ENCODE data around the gene ADAR.

ADAR gene

DNA sequence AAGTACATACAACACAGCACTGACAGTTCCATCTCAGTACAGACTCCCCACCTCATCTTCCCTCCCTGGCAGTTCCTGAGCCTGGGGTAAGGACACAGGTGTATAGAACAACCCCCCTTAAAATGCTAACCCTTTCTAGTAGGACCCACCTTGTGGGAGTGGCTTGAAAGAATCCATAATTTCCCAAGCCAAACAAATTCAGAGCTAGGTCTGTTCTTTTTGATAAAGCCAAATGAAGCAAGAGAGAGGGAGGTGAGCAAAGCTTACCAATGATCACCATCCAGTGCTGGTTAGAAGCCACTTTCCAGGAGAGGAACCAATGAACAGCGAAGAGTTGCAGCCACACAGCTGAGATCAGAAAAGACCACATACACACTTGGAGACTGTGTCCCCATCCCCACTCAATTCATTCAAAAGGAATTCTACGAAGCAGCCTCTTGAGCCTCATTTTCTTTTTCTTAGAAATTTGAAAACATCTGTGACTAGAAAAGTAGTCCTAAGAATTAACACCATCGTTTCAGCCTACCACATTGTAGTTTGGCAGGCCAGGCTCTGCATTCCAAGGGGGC, 58.7 kb downstream of the ADAR start:
- WGBS, 2 experiments = 87 to 93% methylated on average over 3 of the region's 3 CpGs
- no peaks in the 10 kb centered on the region for H3K27me3 ChIP-seq (ENCODE audit: control insufficient read depth, insufficient read depth, low read length, poor library complexity, severe bottlenecking)
- no peak overlapping the region for H3K27ac ChIP-seq (ENCODE audit: insufficient read depth, low read depth, low read length, poor library complexity, severe bottlenecking)
- H3K36me3 ChIP-seq (ENCODE audit: control insufficient read depth, insufficient read depth, low read length) = peaks cover 42% of the 10 kb centered on the region
- H3K4me3 ChIP-seq (ENCODE audit: insufficient read depth, low read depth, low read length) = no peak overlapping the region
- no peaks in the 10 kb centered on the region for H3K4me1 ChIP-seq (ENCODE audit: control insufficient read depth, insufficient read depth, low read length)
- no peaks in the 10 kb centered on the region for H3K9me3 ChIP-seq (ENCODE audit: control insufficient read depth, low read length)

GRCh38 chr1:154548028-154548427, 60.0 kb downstream of the ADAR start:
- H3K4me1 ChIP-seq (ENCODE audit: control insufficient read depth, insufficient read depth, low read length) = no peaks in the 10 kb centered on the region
- peaks cover 30% of the 10 kb centered on the region for H3K36me3 ChIP-seq (ENCODE audit: control insufficient read depth, insufficient read depth, low read length)
- no peaks in the 10 kb centered on the region for H3K27me3 ChIP-seq (ENCODE audit: control insufficient read depth, insufficient read depth, low read length, poor library complexity, severe bottlenecking)
- H3K4me3 ChIP-seq (ENCODE audit: insufficient read depth, low read depth, low read length) = no peak overlapping the region
- 100% methylated on average over 1 of the region's 1 CpG for WGBS, 2 experiments
- no peaks in the 10 kb centered on the region for H3K9me3 ChIP-seq (ENCODE audit: control insufficient read depth, low read length)
- no peak overlapping the region for H3K27ac ChIP-seq (ENCODE audit: insufficient read depth, low read depth, low read length, poor library complexity, severe bottlenecking)

- no peaks in the 10 kb centered on the region for H3K27me3 ChIP-seq (ENCODE audit: control insufficient read depth, insufficient read depth, low read length, poor library complexity, severe bottlenecking)
- H3K36me3 ChIP-seq (ENCODE audit: control insufficient read depth, insufficient read depth, low read length) = peaks cover 22% of the 10 kb centered on the region
- H3K4me1 ChIP-seq (ENCODE audit: control insufficient read depth, insufficient read depth, low read length) = no peaks in the 10 kb centered on the region
- WGBS, 2 experiments = 86% methylated on average over 11 of the region's 11 CpGs
- no peaks in the 10 kb centered on the region for H3K9me3 ChIP-seq (ENCODE audit: control insufficient read depth, low read length)
- no peak overlapping the region for H3K4me3 ChIP-seq (ENCODE audit: insufficient read depth, low read depth, low read length)
- no peak overlapping the region for H3K27ac ChIP-seq (ENCODE audit: insufficient read depth, low read depth, low read length, poor library complexity, severe bottlenecking)
Measured at GRCh38 chr1:154547105-154547732, 60.8 kb downstream of the ADAR start.

- peaks cover 15% of the 10 kb centered on the region for H3K36me3 ChIP-seq (ENCODE audit: control insufficient read depth, insufficient read depth, low read length)
- H3K4me3 ChIP-seq (ENCODE audit: insufficient read depth, low read depth, low read length) = no peak overlapping the region
- no peaks in the 10 kb centered on the region for H3K27me3 ChIP-seq (ENCODE audit: control insufficient read depth, insufficient read depth, low read length, poor library complexity, severe bottlenecking)
- no peaks in the 10 kb centered on the region for H3K4me1 ChIP-seq (ENCODE audit: control insufficient read depth, insufficient read depth, low read length)
- no peaks in the 10 kb centered on the region for H3K9me3 ChIP-seq (ENCODE audit: control insufficient read depth, low read length)
- WGBS, 2 experiments = 81 to 82% methylated on average over 7 of the region's 13 CpGs
- H3K27ac ChIP-seq (ENCODE audit: insufficient read depth, low read depth, low read length, poor library complexity, severe bottlenecking) = no peak overlapping the region
Measured at GRCh38 chr1:154546264-154547063, 61.5 kb downstream of the ADAR start.

DNA sequence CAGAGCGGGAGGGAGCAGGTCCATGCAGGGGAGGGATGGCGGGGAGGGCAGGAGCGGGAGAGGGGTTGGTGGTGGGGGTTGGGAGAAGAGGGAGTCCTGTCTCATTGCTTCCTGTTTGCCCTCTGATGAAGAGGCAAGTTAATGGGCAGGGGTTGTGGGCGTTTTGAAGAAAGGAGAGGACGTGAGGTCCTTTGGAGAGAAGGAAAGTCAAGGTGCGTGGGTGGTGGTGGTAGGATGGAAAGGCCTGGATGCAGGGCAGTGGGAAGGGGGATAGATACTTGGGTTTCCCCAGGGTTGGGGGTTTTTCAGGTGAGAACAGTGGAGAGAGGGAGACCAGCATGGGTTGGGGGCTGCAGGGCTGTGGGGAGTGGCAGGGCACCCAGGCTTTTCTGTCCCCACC, 66.8 kb downstream of the ADAR start:
- no peaks in the 10 kb centered on the region for H3K4me1 ChIP-seq (ENCODE audit: control insufficient read depth, insufficient read depth, low read length)
- H3K4me3 ChIP-seq (ENCODE audit: insufficient read depth, low read depth, low read length) = no peak overlapping the region
- H3K27me3 ChIP-seq (ENCODE audit: control insufficient read depth, insufficient read depth, low read length, poor library complexity, severe bottlenecking) = no peaks in the 10 kb centered on the region
- no peak overlapping the region for H3K27ac ChIP-seq (ENCODE audit: insufficient read depth, low read depth, low read length, poor library complexity, severe bottlenecking)
- 66 to 67% methylated on average over 6 of the region's 6 CpGs for WGBS, 2 experiments
- H3K36me3 ChIP-seq (ENCODE audit: control insufficient read depth, insufficient read depth, low read length) = no peaks in the 10 kb centered on the region
- no peaks in the 10 kb centered on the region for H3K9me3 ChIP-seq (ENCODE audit: control insufficient read depth, low read length)

DNA sequence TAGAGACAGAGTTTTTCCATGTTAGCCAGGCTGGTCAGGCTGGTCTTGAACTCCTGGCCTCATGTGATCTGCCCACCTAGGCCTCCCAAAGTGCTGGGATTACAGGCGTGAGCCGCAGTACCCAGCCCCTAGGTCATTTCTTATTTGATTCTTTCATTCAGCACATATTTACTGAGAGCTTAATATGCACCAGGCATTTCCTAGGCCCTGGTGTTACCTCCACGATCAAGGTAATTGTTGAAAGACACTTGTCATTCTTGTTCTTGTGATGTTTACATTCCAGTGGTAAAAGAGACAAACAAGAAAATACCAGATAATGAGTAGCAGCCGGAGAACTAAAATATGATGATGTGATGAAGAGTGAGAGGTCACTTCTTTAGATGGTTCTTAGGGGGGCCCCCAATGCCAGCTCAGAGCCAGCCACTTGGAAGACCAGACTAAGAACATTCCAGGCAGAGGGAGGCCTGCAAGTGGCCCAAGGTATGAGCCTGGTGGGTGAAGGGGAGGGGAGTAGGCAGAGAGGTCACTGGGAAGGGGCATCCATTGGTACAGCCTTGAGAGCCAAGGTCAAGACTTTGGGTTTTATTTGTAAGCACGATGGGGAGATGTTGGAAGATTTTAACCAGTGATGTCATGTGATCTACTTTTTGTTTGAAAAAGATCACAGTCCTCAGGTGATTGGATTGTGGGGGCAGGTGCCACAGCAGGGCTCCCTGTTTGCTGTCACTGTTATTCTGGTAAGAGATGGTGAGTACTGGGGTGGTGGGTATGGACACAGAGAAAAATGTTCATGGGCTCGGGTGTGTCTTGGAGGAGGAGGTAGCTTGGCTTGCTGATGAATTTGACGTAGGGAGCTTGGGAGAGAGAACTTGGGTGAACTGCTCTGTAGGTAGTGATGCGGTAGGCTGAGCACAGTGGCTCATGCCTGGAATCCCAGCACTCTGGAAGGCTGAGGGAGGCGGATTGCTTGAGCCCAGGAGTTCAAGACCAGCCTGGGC, 68.2 kb downstream of the ADAR start:
- WGBS, 2 experiments = 94% methylated on average over 9 of the region's 9 CpGs
- Histone ChIP-seq H3K4me3 (ENCODE audit: insufficient read depth, low read depth, low read length) (no peak overlapping the region), H3K27me3 (ENCODE audit: control insufficient read depth, insufficient read depth, low read length, poor library complexity, severe bottlenecking) (no peaks in the 10 kb centered on the region), H3K9me3 (ENCODE audit: control insufficient read depth, low read length) (no peaks in the 10 kb centered on the region), H3K4me1 (ENCODE audit: control insufficient read depth, insufficient read depth, low read length) (no peaks in the 10 kb centered on the region), H3K27ac (ENCODE audit: insufficient read depth, low read depth, low read length, poor library complexity, severe bottlenecking) (no peak overlapping the region), H3K36me3 (ENCODE audit: control insufficient read depth, insufficient read depth, low read length) (no peaks in the 10 kb centered on the region)

- H3K9me3 ChIP-seq (ENCODE audit: control insufficient read depth, low read length) = no peaks in the 10 kb centered on the region
Measured at GRCh38 chr1:154536570-154536969, 71.4 kb downstream of the ADAR start.

GRCh38 chr1:154533952-154534844, 73.8 kb downstream of the ADAR start:
- Histone ChIP-seq H3K27me3 (ENCODE audit: control insufficient read depth, insufficient read depth, low read length, poor library complexity, severe bottlenecking) (no peaks in the 10 kb centered on the region), H3K9me3 (ENCODE audit: control insufficient read depth, low read length) (no peaks in the 10 kb centered on the region), H3K27ac (ENCODE audit: insufficient read depth, low read depth, low read length, poor library complexity, severe bottlenecking) (no peak overlapping the region), H3K4me3 (ENCODE audit: insufficient read depth, low read depth, low read length) (no peak overlapping the region), H3K4me1 (ENCODE audit: control insufficient read depth, insufficient read depth, low read length) (no peaks in the 10 kb centered on the region), H3K36me3 (ENCODE audit: control insufficient read depth, insufficient read depth, low read length) (no peaks in the 10 kb centered on the region)
- WGBS, 2 experiments = 49 to 52% methylated on average over 11 of the region's 11 CpGs

More at GRCh38 chr1:154536570-154536969, 71.4 kb downstream of the ADAR start:
- Histone ChIP-seq H3K4me1 (ENCODE audit: control insufficient read depth, insufficient read depth, low read length) (no peaks in the 10 kb centered on the region), H3K27me3 (ENCODE audit: control insufficient read depth, insufficient read depth, low read length, poor library complexity, severe bottlenecking) (no peaks in the 10 kb centered on the region), H3K36me3 (ENCODE audit: control insufficient read depth, insufficient read depth, low read length) (no peaks in the 10 kb centered on the region), H3K4me3 (ENCODE audit: insufficient read depth, low read depth, low read length) (no peak overlapping the region), H3K27ac (ENCODE audit: insufficient read depth, low read depth, low read length, poor library complexity, severe bottlenecking) (no peak overlapping the region)
- 89 to 95% methylated on average over 7 of the region's 7 CpGs for WGBS, 2 experiments
